IPS-18c (cell line): ENCODE measurements around the gene COPB1.

Experiments used
- H3K4me3 ChIP-seq: 2 replicates; pipeline ENCODE4 v1.7.0; 2013; ENCODE audit warnings: low read depth, mild to moderate bottlenecking, low read length, moderate library complexity; ENCODE audit not compliant: insufficient read depth
- H3K9me3 ChIP-seq: one replicate; pipeline ENCODE4 v1.6.1; 2013; ENCODE audit warnings: mild to moderate bottlenecking, low read length, moderate library complexity; ENCODE audit not compliant: control insufficient read depth, insufficient read depth

The COPB1 gene

DNA sequence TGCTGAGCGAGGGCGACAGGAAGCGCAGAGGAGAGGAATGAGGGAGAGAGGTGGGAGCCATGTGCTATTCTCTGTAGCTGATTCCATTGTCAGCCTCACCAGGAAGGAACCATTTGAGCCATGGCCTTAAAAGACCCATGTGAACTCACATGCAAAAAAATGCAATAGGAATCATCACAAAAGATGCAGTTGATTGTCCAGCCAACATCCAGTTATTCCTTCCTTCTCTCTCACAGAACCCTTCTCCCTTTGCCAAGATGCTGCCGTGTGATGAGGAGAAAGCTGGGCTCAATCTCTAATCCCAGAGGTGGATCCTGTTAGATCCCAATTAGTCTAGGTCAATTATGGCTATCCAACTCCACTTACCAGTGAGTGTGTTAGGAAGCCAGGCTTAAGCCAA, 82.4 kb downstream of the COPB1 start:
- Histone ChIP-seq H3K4me3 (no peak overlapping the region), H3K9me3 (no peaks in the 10 kb centered on the region)

DNA sequence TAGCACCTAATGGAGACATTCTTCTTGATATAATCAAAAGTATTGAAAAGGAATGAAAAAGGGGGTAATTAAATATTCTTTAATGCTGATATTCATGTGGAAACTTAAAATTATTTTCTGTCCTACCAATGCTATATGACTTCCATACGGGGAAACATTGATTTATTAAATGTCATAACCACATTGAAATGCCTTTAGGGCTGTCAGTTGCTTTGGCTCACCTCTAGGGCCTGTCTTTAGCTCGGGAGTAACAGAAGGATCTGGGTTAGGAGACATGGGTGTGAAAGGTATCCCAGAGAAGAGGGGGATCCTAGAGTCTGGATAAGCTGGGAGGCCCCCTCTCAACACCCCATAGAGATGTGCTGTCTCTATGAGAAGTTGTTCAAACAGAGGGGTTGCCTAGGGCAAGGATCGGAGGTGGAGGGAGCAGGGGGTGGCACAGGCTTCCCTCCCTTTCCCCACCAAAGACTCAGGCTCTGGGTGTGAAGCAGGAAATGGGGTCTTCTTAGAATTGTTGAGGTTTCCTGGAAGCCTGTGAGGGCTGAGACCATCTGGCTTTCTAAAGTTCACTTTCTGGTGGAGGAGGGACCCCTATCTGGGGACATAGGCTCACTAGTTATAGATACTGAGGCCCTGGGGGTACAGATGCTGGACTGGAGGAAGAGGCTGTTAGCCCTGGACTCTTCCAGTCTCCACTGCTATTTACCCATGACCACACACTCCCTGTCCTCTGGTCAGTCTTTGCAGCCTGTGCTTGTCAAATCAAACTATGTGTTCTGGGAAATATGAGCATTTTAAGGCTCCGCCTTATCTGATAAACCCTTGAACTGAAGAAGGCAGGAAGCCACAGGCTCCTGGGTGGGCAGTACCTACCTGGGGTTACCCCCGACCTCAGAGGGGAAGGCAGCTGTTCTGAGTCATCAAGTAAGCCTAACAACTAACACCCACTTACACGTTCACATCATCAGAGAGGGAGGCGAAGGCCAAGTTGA, 84.8 kb downstream of the COPB1 start:
- Histone ChIP-seq H3K4me3 (no peak overlapping the region), H3K9me3 (no peaks in the 10 kb centered on the region)

DNA sequence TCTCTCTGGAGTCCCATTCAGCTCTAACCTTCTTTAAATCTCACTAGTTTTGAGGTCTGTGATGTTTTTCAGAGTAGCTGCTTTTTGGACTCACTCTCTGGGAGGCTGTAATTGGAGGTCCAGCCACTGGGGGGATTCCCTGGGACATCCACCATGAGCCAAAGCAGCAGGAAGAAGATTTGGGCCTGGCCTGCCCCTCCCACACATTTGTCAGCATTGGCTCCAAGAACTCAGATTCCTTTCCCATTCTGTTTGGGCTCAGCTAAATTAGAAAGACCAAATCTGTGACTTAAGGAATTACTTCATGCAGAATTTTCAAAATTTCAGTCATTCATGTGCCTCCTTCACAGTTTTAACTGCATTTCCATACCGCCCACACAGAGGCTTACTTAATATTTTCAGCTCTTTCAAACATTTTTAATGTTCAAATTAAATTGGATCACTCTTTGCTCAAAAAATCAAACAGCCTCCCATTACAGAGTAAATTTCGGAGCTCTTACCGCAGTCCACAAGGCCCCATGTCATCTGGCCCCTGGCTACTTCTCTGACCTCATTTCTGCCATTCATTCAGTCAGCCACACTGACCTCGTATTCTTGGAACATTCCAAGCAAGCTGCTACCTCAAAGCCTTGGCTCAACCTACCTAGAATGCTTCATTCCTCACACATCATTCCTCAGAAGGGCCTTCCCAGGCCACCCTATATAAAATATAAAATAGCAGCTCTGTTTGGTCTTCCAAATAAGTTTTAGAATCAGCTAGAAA, 86.1 kb downstream of the COPB1 start:
- Histone ChIP-seq H3K9me3 (no peaks in the 10 kb centered on the region), H3K4me3 (no peak overlapping the region)

DNA sequence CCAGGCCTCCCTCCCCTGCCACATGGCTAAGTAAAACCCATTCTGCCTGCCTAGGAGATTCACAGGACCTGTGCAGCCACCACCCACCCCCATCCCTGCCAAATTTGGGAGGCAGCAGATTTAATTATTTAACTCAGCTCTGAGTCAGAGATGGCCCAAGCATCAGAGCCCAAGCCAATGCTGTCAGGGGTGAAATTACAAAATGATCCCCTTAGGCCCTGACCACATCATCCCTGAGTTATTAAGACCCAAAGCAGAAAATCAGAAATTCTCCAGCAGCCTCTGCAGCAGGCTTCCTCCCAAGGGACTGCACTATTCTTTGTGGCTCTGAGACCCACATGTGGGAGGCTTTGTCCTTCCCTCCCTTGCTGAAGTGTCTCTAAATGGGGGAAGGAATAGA, 87.8 kb downstream of the COPB1 start:
- Histone ChIP-seq H3K9me3 (no peaks in the 10 kb centered on the region), H3K4me3 (no peak overlapping the region)

DNA sequence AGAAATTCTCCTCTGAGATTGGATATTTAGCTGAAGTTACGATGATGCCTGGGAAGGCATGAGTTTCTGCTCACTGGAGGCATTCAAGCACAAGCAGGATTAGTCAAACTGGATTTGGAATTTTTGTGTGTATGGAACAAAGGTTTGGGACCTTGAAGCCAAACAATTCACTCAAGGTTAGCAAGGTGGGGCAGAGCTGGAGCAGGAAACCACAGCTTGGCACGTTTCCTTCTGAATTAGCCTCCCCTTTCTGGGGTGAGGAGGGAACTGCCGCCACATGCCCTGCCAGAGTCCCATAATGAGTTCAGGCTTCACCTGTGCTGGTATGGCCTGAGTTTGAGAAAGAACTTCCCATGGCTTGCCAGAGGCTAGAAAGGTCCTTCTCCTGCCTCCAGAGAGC, 89.7 kb downstream of the COPB1 start:
- H3K4me3 ChIP-seq = no peak overlapping the region
- no peaks in the 10 kb centered on the region for H3K9me3 ChIP-seq

DNA sequence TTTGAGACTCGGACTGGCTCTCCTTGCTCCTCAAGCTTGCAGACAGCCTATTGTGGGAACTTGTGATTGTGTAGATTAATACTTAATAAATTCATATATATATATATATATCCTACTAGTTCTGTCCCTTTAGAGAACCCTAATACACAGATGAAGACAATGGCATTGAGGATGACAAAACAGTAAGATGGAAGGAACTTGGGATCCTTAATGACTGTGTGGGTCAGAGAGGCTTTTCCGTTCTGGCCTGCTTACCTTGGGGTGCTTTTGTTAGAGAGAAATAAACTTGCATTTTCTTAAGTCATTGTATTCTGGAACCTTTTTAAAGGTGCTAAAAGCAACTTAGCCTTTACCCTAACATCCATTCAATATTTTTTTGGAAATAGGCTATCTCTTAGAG, 91.0 kb downstream of the COPB1 start:
- H3K9me3 ChIP-seq = no peaks in the 10 kb centered on the region
- H3K4me3 ChIP-seq = no peak overlapping the region
